Heart left ventricle (tissue), 16 donors: ENCODE results near the gene CSF1. TPM values are rescaled to one million over a fixed set of nuclear protein-coding genes. Genes with fewer than 3 reads are reported as not detected.
"Not testable (repeated sequence)": the region's sequence is repeated elsewhere in the genome, so short reads cannot be mapped to it uniquely, and the experiment has no call there.

Experiments used
- ATAC-seq, 4 donors: fragments of 200-7000 bp; cut with Tn5 transposase; one replicate each; pipeline ENCODE4 v1.9.1; 2020 to 2022; ENCODE audit warnings: moderate library complexity in 4 of 4, mild to moderate bottlenecking in 3 of 4, moderate number of reproducible peaks in 1 of 4
- DNase-seq, 5 donors: peaks; one replicate each; pipeline ENCODE4 v3.0.0-alpha.2; 2020
- H3K27ac ChIP-seq, 12 donors: fragments of 200-600 bp; sonication (generic) in 4 of 12; one replicate each; pipeline versions ENCODE4 v1.5.0 to v1.8.0; 2016 to 2022; ENCODE audit warnings: mild to moderate bottlenecking in 2 of 12
- H3K27me3 ChIP-seq, 9 donors: fragments of 200-600 bp; sonication (generic) in 2 of 9; one replicate each; pipeline versions ENCODE4 v1.5.1 to v1.8.0; 2016 to 2022; ENCODE audit warnings: mild to moderate bottlenecking in 3 of 9
- H3K36me3 ChIP-seq, 9 donors: fragments of 200-600 bp; sonication (generic) in 2 of 9; one replicate each; pipeline versions ENCODE4 v1.5.0 to v1.8.0; 2018 to 2022; ENCODE audit warnings: mild to moderate bottlenecking in 2 of 9
- H3K4me1 ChIP-seq, 12 donors: fragments of 200-600 bp; sonication (generic) in 4 of 12; one replicate each; pipeline versions ENCODE4 v1.5.0 to v1.8.0; 2016 to 2022; ENCODE audit warnings: mild to moderate bottlenecking in 3 of 12
- H3K4me3 ChIP-seq, 12 donors: fragments of 200-600 bp; sonication (generic) in 4 of 12; one replicate each; pipeline versions ENCODE4 v1.5.0 to v1.8.0; 2017 to 2022; ENCODE audit warnings: mild to moderate bottlenecking in 9 of 12, moderate library complexity in 4 of 12
- H3K9me3 ChIP-seq, 12 donors: fragments of 200-600 bp; sonication (generic) in 4 of 12; one replicate each; pipeline versions ENCODE4 v1.5.0 to v1.8.0; 2016 to 2022; ENCODE audit warnings: mild to moderate bottlenecking in 1 of 12
- POLR2A ChIP-seq, 2 donors: fragments of 450-650 bp; IDR thresholded peaks; one replicate each; pipeline ENCODE4 v1.6.1; 2017; ENCODE audit warnings: antibody characterized with exemption in 2 of 2, mild to moderate bottlenecking in 2 of 2, moderate library complexity in 2 of 2
- WGBS, 4 donors: extraction: QIAGEN DNeasy Blood & Tissue Kit in 2 of 4; methylation state at CpG; one replicate each; pipeline versions ENCODE4 v1.1.5 to v1.1.7; 2013 to 2018; 5-methylcytosine and 5-hydroxymethylcytosine counted together
- intact Hi-C, 10 donors: fragments of 100-400 bp; cut with DNase I; formaldehyde crosslinking; loops; one replicate each; pipeline versions ENCODE4 v1.11.1 to v1.14.2; 2022
- polyA plus RNA-seq, 2 donors: library from polyadenylated mRNA; stranded (reverse); fragments of 200-250 nt; gene quantifications; one replicate each; pipeline ENCODE4 v1.2.3, GENCODE V29; 2013
- total RNA-seq, 9 donors: library from RNA; depleted of rRNA in 2 of 9; stranded (reverse); fragments of >200 nt in 2 of 9; fragmentation: NEBNext Ultra II Directional in 3 of 9; extraction: Animal tissue kit (Norgen Biotek cat#: 25700) in 3 of 9; gene quantifications; one replicate each; pipeline versions ENCODE4 v1.1.0 to v1.2.4, GENCODE V29; 2016 to 2023
- TF ChIP-seq, protein P1 (sequence below), 12 donors: fragments of 200-600 bp; sonication (generic) in 4 of 12; IDR thresholded peaks; one replicate each; pipeline versions ENCODE4 v1.5.0 to v1.8.0; 2018 to 2022; ENCODE audit warnings: antibody characterized with exemption in 12 of 12, mild to moderate bottlenecking in 5 of 12
- donor health status: ischemic (EF 13 %, LVEDD 7.1; RV severe dilation, severe dysfunction).
- donor health status: healthy with polysubstance abuse.
- donor health status: DM: no; HTN: yes; CAD: no.
- donor health status: DM: no; HTN: no; CAD: no.
- donor health status: ischemic (EF 25% LVEDD 6.9; RV normal size, moderate dysfunction).
- donor health status: ischemic (EF 25% LVEDD 5.7; RV mildly dilated, moderate dysfunction).
- donor health status: healthy.
- donor health status: DM: yes; HTN: yes; CAD: no.
- donor health status: ischemic (EF 35%, LVEDD 5.7; RV mildly dilated, moderate dysfunction).
- donor health status: nonischemic (EF 11% LVEDD 7.7; RV severe dilation, severe dysfunction).
- donor health status: DM: yes; HTN: yes; CAD: no.
- donor health status: PGD.
- donor health status: ischemic (EF 29% LVEDD 5.4; RV normal size, mild dysfunction).
- donor health status: nonischemic (EF 23%, LVEDD 6.1; RV moderate dilation, normal function).

Gene CSF1
- total and polyA plus RNA-seq, 11 donors, result 9.0 to 64.8 (median 13.3) TPM

DNA sequence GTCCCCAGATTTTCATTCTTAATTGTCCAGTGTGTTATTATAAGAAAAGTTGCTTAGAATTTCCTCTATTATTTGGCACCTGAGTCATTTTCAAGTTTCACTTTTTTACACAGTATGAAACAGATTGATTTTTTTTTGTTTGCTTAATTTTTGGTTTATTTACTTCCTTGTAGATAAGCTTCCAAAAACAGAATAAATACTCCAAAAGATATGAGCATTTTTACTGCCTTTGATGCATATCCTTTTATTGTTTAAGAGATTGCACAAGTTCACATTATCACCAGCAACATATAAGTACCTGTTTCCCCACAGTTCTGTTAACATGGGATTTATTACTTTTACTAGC is 37.6 kb downstream of the CSF1 start:
- Histone ChIP-seq H3K36me3 (no peaks in the 10 kb centered on the region), H3K9me3 (no peaks in the 10 kb centered on the region), H3K4me3 (no peak overlapping the region), H3K27me3 (no peaks in the 10 kb centered on the region), H3K27ac (peak overlapping the region in 1 of 12 donors; percentile 33), H3K4me1 (peaks cover 0 to 15% (median 7%) of the 10 kb centered on the region in 12 donors)
- TF ChIP-seq POLR2A (IDR thresholded peaks at IDR 0.05), result no peak
- TF ChIP-seq, protein P1, sequence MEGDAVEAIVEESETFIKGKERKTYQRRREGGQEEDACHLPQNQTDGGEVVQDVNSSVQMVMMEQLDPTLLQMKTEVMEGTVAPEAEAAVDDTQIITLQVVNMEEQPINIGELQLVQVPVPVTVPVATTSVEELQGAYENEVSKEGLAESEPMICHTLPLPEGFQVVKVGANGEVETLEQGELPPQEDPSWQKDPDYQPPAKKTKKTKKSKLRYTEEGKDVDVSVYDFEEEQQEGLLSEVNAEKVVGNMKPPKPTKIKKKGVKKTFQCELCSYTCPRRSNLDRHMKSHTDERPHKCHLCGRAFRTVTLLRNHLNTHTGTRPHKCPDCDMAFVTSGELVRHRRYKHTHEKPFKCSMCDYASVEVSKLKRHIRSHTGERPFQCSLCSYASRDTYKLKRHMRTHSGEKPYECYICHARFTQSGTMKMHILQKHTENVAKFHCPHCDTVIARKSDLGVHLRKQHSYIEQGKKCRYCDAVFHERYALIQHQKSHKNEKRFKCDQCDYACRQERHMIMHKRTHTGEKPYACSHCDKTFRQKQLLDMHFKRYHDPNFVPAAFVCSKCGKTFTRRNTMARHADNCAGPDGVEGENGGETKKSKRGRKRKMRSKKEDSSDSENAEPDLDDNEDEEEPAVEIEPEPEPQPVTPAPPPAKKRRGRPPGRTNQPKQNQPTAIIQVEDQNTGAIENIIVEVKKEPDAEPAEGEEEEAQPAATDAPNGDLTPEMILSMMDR (IDR thresholded peaks at IDR 0.05), result no peak
- ATAC-seq (no peak), DNase-seq (no peak)
- intact Hi-C loops, result no loop called here

DNA sequence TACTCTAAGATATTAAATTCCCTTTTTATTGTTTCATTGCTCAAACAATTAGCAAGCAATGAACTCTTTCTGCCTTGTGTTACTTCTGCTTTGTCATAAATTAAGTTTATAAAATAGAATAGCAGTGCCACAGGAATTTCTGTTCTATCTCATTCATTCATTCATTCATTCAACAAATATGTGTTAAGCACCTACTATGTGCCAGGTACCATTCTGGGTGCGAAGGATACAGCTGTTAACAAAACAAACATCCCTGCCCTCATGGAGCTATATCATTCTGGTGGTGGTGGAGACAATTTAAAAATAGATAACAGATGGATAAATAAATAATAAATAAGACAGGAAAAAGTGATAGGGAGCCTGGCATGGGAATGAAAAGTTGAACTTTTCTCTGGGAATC is 39.4 kb downstream of the CSF1 start:
- ATAC-seq (no peak), DNase-seq (no peak)
- Histone ChIP-seq H3K4me1 (peaks cover 0 to 28% (median 12%) of the 10 kb centered on the region in 12 donors), H3K36me3 (no peaks in the 10 kb centered on the region), H3K27ac (peak overlapping the region in 1 of 12 donors; percentile 21), H3K4me3 (no peak overlapping the region), H3K27me3 (no peaks in the 10 kb centered on the region), H3K9me3 (no peaks in the 10 kb centered on the region)
- 84 to 98% (median 90%) methylated on average over 1 of the region's 1 CpG for WGBS, 4 donors
- intact Hi-C loops, result no loop called here
- no peak for TF ChIP-seq POLR2A (IDR thresholded peaks at IDR 0.05)
- TF ChIP-seq, protein P1 (IDR thresholded peaks at IDR 0.05), result no peak

DNA sequence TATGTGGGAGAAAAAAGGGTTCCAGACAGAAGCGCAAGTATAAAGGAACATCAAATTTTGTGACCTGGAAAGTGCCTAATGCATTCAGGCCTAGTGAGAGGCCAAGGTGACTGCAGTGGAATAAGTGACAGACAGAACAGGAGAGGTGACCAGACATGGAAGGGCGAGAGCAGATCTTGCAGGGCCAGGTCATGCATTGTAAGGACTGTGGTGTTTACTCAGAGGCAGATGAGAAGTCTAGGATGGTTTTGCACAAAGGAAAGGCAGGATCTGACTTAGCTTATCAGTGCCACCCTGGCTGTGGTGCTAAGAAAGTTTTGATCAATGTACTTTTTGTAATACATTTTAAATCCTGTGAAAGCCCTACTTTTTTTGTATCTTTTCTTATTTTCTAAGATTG is 39.9 kb downstream of the CSF1 start:
- Histone ChIP-seq H3K27me3 (no peaks in the 10 kb centered on the region), H3K9me3 (no peaks in the 10 kb centered on the region), H3K36me3 (no peaks in the 10 kb centered on the region), H3K27ac (peak overlapping the region in 1 of 12 donors; percentile 21), H3K4me1 (peaks cover 0 to 28% (median 12%) of the 10 kb centered on the region in 12 donors), H3K4me3 (no peak overlapping the region)
- TF ChIP-seq POLR2A (IDR thresholded peaks at IDR 0.05), result no peak
- TF ChIP-seq, protein P1 (IDR thresholded peaks at IDR 0.05), result no peak
- intact Hi-C loops, result no loop called here
- no peak for DNase-seq
- no peak for ATAC-seq
- WGBS, 4 donors, result 84 to 94% (median 90%) methylated on average over 2 of the region's 2 CpGs

DNA sequence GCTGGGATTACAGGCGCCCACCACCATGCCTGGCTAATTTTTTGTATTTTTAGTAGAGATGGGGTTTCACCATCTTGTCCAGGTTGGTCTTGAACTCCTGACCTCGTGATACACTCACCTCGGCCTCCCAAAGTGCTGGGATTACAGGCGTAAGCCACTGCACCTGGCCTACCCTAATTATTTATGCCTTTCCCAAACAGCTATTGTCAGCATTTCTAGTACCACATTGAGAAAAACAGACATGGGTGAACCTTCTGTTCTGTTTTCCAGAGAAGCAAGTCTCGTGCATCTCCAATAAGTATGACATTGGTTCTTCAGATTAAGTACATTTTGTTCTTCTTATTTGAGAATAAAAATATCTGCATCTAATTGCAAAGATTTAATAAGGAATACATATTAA is 40.9 kb downstream of the CSF1 start:
- WGBS, 4 donors, result 92 to 97% (median 94%) methylated on average over 5 of the region's 5 CpGs
- H3K36me3 ChIP-seq, H3K27me3 ChIP-seq, H3K9me3 ChIP-seq, H3K27ac ChIP-seq, H3K4me3 ChIP-seq, DNase-seq, ATAC-seq, intact Hi-C loops: not testable (repeated sequence)
- H3K4me1 ChIP-seq, result peaks cover 0 to 28% (median 12%) of the 10 kb centered on the region in 12 donors

DNA sequence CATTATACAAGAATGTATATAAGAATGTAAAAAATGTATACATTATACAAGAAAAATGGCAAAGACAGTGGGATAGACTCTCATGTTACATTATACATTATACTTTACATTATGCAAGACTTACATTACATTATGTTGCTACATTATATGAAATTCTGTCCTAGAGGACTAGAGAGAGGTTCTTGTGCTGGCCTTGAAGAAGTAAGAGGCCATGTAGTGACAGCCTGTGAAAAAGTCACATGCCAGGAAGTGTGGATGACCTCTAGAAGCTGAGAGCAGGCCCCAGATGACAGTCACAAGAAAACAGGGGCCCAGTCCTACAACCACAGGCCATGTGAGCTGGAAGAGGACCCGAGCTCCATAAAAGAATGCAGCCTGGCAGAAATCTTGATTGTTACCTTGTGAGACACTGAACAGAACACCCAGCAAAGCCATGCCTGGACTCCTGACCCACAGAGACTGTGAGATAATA is 43.4 kb downstream of the CSF1 start:
- Histone ChIP-seq H3K27me3 (no peaks in the 10 kb centered on the region), H3K4me1 (peaks cover 0 to 23% (median 6%) of the 10 kb centered on the region in 12 donors), H3K27ac (peak overlapping the region in 11 of 12 donors; percentile 2 to 79 (median 65)), H3K9me3 (no peaks in the 10 kb centered on the region), H3K4me3 (no peak overlapping the region), H3K36me3 (no peaks in the 10 kb centered on the region)
- ATAC-seq, result peak; percentile 79 to 97 (median 84)
- no peak for TF ChIP-seq POLR2A (IDR thresholded peaks at IDR 0.05)
- TF ChIP-seq, protein P1 (IDR thresholded peaks at IDR 0.05), result no peak
- intact Hi-C loops, result no loop called here
- WGBS, 4 donors, result 18 to 28% (median 21%) methylated on average over 1 of the region's 1 CpG
- DNase-seq, result peak in 4 of 5 donors; percentile 31 to 57 (median 46)
